ENCODE results near the gene AMIGO1. TPM values are rescaled to one million over a fixed set of nuclear protein-coding genes. Genes with fewer than 3 reads are reported as not detected.
A peak's percentile ranks its signal among the peaks of the same experiment; 100 is the strongest.

AMIGO1 gene
- polyA plus RNA-seq, 3 donors, result 6.6 to 8.1 (median 7.5) TPM

GRCh38 chr1:109508001-109508872 lies 1.3 kb downstream of the AMIGO1 start:
- DNase-seq, result no peak

- DNase-seq, result no peak
Observed at GRCh38 chr1:109504974-109505373, 4.6 kb downstream of the AMIGO1 start.

GRCh38 chr1:109503935-109504334 lies 5.6 kb downstream of the AMIGO1 start:
- no peak for DNase-seq

- DNase-seq, result no peak
Observed at GRCh38 chr1:109502364-109502851, 7.1 kb downstream of the AMIGO1 start.

GRCh38 chr1:109501644-109502363 lies 7.7 kb downstream of the AMIGO1 start:
- no peak for DNase-seq

- DNase-seq, result no peak
Observed at GRCh38 chr1:109500941-109501381, 8.6 kb downstream of the AMIGO1 start.

- DNase-seq, result no peak
Observed at GRCh38 chr1:109499661-109500536, 9.6 kb downstream of the AMIGO1 start.

- no peak for DNase-seq
Observed at GRCh38 chr1:109499081-109499480, 10.4 kb downstream of the AMIGO1 start.

- peak; percentile 83 for DNase-seq
Observed at GRCh38 chr1:109498161-109498801, 11.2 kb downstream of the AMIGO1 start.

- no peak for DNase-seq
Observed at GRCh38 chr1:109497449-109498160, 11.9 kb downstream of the AMIGO1 start.

- DNase-seq, result no peak
Observed at GRCh38 chr1:109495738-109496137, 13.8 kb downstream of the AMIGO1 start.

- peak; percentile 83 for DNase-seq
Observed at GRCh38 chr1:109493805-109494539, 15.6 kb downstream of the AMIGO1 start, which contains the start of gene CYB561D1. TSS of gene CYB561D1 (plus strand) at chr1:109494094. CDS start at chr1:109494140, 46 bp downstream.

GRCh38 chr1:109493227-109493626 lies 16.3 kb downstream of the AMIGO1 start:
- DNase-seq, result no peak

GRCh38 chr1:109492779-109493178 lies 16.7 kb downstream of the AMIGO1 start:
- no peak for DNase-seq

GRCh38 chr1:109491372-109491771 lies 18.2 kb downstream of the AMIGO1 start:
- DNase-seq, result no peak

- DNase-seq, result no peak
Observed at GRCh38 chr1:109490934-109491302, 18.6 kb downstream of the AMIGO1 start.

GRCh38 chr1:109490029-109490933 lies 19.2 kb downstream of the AMIGO1 start:
- DNase-seq, result no peak

GRCh38 chr1:109488696-109489095 lies 20.8 kb downstream of the AMIGO1 start:
- DNase-seq, result no peak

- no peak for DNase-seq
Observed at GRCh38 chr1:109488201-109488600, 21.3 kb downstream of the AMIGO1 start.
